GM10266 (cell line): ENCODE data around the gene LIMCH1.

Experiments used
- DNase-seq: peaks from one replicate; pipeline ENCODE4 v3.0.0; 2012; ENCODE audit errors: extremely low spot score
- CTCF ChIP-seq: IDR thresholded peaks from 2 replicates; pipeline ENCODE4 v1.5.1; 2012; ENCODE audit warnings: mild to moderate bottlenecking, low read depth; ENCODE audit not compliant: control insufficient read depth, insufficient read depth; ENCODE audit errors: missing control alignments

Gene LIMCH1

GRCh38 chr4:41517121-41517520, 20.8 kb upstream of the LIMCH1 start:
- no peak for TF ChIP-seq CTCF
- no peak for DNase-seq

- no peak for TF ChIP-seq CTCF
- DNase-seq = no peak
Observed at GRCh38 chr4:41517747-41518146, 20.2 kb upstream of the LIMCH1 start.

DNA sequence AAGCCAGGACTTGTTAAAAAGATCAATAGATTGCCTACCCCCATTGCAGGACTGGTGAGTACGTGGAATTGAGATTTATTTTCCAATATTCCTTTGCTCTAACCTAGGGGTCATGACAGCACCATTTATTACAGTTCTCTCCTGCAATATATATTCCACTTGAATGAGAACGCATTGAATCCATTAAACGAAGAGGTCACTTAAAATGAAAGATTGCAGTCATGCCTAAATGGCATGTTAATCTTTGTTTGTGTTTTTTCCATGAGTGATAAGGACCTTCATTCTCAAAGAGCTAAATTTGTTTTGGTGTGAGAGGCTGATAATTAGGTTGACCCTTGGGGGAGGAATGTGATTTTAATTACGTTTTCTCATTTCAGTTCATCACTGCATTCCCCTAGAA, 13.5 kb upstream of the LIMCH1 start:
- no peak for DNase-seq
- no peak for TF ChIP-seq CTCF

DNA sequence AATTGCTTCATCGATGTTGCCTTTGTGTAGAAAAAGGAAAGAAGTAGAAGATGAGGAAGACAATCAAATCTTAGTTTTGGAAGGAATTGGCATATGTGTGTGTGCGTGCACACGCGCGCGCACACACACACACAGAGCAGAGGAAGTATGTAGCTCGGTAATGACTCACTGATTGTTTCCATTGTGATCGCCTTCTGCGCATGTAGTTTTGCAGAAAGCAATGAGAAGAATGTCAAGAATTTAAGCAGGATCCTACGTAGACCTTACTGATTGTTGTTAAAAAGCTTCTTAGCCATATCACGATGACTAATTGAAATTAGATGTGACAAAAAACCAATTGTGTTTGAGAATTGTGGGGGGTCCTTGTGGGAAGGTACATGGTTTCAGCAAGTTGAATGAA, 12.8 kb upstream of the LIMCH1 start:
- no peak for DNase-seq
- TF ChIP-seq CTCF = no peak

GRCh38 chr4:41526628-41527027, 11.3 kb upstream of the LIMCH1 start:
- DNase-seq = no peak
- no peak for TF ChIP-seq CTCF

- no peak for DNase-seq
- TF ChIP-seq CTCF = no peak
Observed at GRCh38 chr4:41528512-41529205, 9.3 kb upstream of the LIMCH1 start.

DNA sequence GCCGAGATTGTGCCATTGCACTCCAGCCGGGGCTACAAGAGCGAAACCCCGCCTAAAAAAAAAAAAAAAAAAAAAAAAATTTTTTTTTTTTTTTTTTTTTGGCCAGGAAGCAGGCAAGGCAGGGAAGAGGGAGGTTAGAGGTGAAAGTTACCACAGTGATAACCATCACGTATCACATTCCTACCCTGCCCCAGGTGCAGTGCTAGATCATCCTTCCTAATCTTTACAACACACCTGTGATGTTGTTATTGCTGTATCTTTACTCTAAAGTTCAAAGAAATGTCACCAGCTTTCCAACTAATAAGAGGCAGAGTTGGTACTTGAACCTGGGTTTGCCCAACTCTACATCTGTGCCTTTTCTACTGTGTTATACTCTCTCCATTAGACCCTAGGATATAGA, 7.2 kb upstream of the LIMCH1 start:
- no peak for DNase-seq
- TF ChIP-seq CTCF = no peak
